Endothelial cell of umbilical vein (primary cell): ENCODE measurements around the gene EPSTI1. TPM values are rescaled to one million over a fixed set of nuclear protein-coding genes. Genes with fewer than 3 reads are reported as not detected.

Experiments used
- BruUV-seq: library from RNA; stranded (reverse); fragments of 400-500 nt; replicated peaks from 2 replicates; lab custom pipeline; 2021; lab: Mats Ljungman, UMichigan
- CTCF ChIA-PET: fragments of 300-600, 350-600 bp; sonication (Branson Sonifier 250); formaldehyde crosslinking; loops from one replicate; lab custom pipeline; 2021; ENCODE audit warnings: antibody characterized with exemption, inconsistent platforms; lab: Charles Lee
- POLR2A ChIA-PET: fragments of 300-600, 350-600 bp; sonication (Branson Sonifier 250); formaldehyde crosslinking; loops from one replicate; lab custom pipeline; 2021; ENCODE audit warnings: antibody characterized with exemption, inconsistent platforms; lab: Charles Lee
- DNase-seq: peaks from one replicate; pipeline ENCODE4 v3.0.0-alpha.2; 2011; ENCODE audit warnings: low read depth, low spot score
- FAIRE-seq: peaks from 2 replicates; lab custom pipeline; 2011; peaks lifted over from hg19 to GRCh38; lab: Jason Lieb, UNC
- H2AFZ ChIP-seq: 2 replicates; pipeline ENCODE4 v1.6.0; 2012; ENCODE audit warnings: low read depth, low read length, control low read depth, inconsistent platforms
- H3K27ac ChIP-seq: 2 replicates; pipeline ENCODE4 v1.5.1; 2011; ENCODE audit warnings: low read depth, mild to moderate bottlenecking, control low read depth, low read length, moderate library complexity; ENCODE audit not compliant: insufficient read depth
- H3K27me3 ChIP-seq, 2 experiments: 2 replicates each; pipeline versions ENCODE4 v1.6.0 to v1.6.1; 2011; ENCODE audit warnings: low read length in 2 of 2, mixed read lengths in 1 of 2; ENCODE audit not compliant: control insufficient read depth in 2 of 2, insufficient read depth in 2 of 2
- H3K36me3 ChIP-seq, 2 experiments: 2 replicates in 1 of 2; 3 replicates in 1 of 2; pipeline ENCODE4 v1.5.1; 2011; ENCODE audit warnings: low read length in 2 of 2, mild to moderate bottlenecking in 1 of 2, moderate library complexity in 1 of 2; ENCODE audit not compliant: control insufficient read depth in 2 of 2, insufficient read depth in 2 of 2; ENCODE audit errors: extremely low read depth in 1 of 2
- H3K4me1 ChIP-seq: 3 replicates; pipeline ENCODE4 v1.5.1; 2011; ENCODE audit warnings: mild to moderate bottlenecking, low read length; ENCODE audit not compliant: control insufficient read depth, insufficient read depth; ENCODE audit errors: extremely low read depth
- H3K4me2 ChIP-seq: 2 replicates; pipeline ENCODE4 v1.6.1; 2011; ENCODE audit warnings: low read length, control low read depth, mixed read lengths; ENCODE audit not compliant: insufficient read depth
- H3K4me3 ChIP-seq, 3 experiments: fragments of 200-600 bp in 1 of 3; sonication (generic), shearing (Covaris generic) in 1 of 3; replicated peaks in 1 of 3; 2 replicates each; pipeline ENCODE4 v1.5.1; 2011 to 2016; ENCODE audit warnings: control low read depth in 3 of 3, low read length in 3 of 3, mild to moderate bottlenecking in 2 of 3, inconsistent platforms in 1 of 3, low read depth in 1 of 3, moderate library complexity in 1 of 3; ENCODE audit not compliant: insufficient read depth in 1 of 3
- H3K79me2 ChIP-seq: 2 replicates; pipeline ENCODE4 v1.6.0; 2012; ENCODE audit warnings: low read length, inconsistent platforms; ENCODE audit not compliant: control insufficient read depth, insufficient read depth
- H3K9ac ChIP-seq: replicated peaks from 2 replicates; pipeline ENCODE3; 2011; ENCODE audit warnings: low read length, control low read depth; ENCODE audit not compliant: insufficient read depth; ENCODE audit errors: extremely low read depth
- H3K9me1 ChIP-seq: replicated peaks from 3 replicates; pipeline ENCODE4 v1.6.0; 2011; ENCODE audit warnings: mild to moderate bottlenecking, low read length; ENCODE audit not compliant: control insufficient read depth, insufficient read depth; ENCODE audit errors: extremely low read depth
- H3K9me3 ChIP-seq: replicated peaks from 2 replicates; pipeline ENCODE4 v1.5.1; 2012; ENCODE audit warnings: low read length, inconsistent platforms; ENCODE audit not compliant: control insufficient read depth, insufficient read depth
- H4K20me1 ChIP-seq: replicated peaks from 2 replicates; pipeline ENCODE3; 2011; ENCODE audit warnings: mild to moderate bottlenecking, low read length; ENCODE audit not compliant: control insufficient read depth, insufficient read depth; ENCODE audit errors: extremely low read depth
- EZH2 ChIP-seq: IDR thresholded peaks from 2 replicates; pipeline ENCODE4 v1.6.1; 2012; ENCODE audit warnings: borderline replicate concordance, low read depth, mild to moderate bottlenecking, moderate library complexity, low read length, inconsistent platforms; ENCODE audit not compliant: severe bottlenecking
- FOS ChIP-seq: IDR thresholded peaks from 2 replicates; pipeline ENCODE4 v1.6.1; 2011; ENCODE audit warnings: mild to moderate bottlenecking, low read length, moderate library complexity, borderline replicate concordance; ENCODE audit not compliant: insufficient read depth
- GATA2 ChIP-seq: IDR thresholded peaks from 2 replicates; pipeline ENCODE4 v1.7.0; 2011; ENCODE audit warnings: low read depth, mild to moderate bottlenecking, moderate library complexity, mixed read lengths, low read length; ENCODE audit not compliant: insufficient read length, insufficient read depth
- JUN ChIP-seq: IDR thresholded peaks from 2 replicates; pipeline ENCODE4 v1.6.1; 2011; ENCODE audit warnings: borderline replicate concordance, low read depth; ENCODE audit not compliant: insufficient read length, insufficient read depth
- MAX ChIP-seq: IDR thresholded peaks from 2 replicates; pipeline ENCODE4 v1.6.1; 2011; ENCODE audit not compliant: insufficient read depth, insufficient read length
- MYC ChIP-seq: IDR thresholded peaks from one replicate; pipeline ENCODE4 v1.6.1; 2011; ENCODE audit warnings: mild to moderate bottlenecking, low read depth, low read length
- POLR2A ChIP-seq: IDR thresholded peaks from 2 replicates; pipeline ENCODE4 v1.6.1; 2012; ENCODE audit warnings: low read depth, mild to moderate bottlenecking, control low read depth, low read length
- POLR2AphosphoS5 ChIP-seq: IDR thresholded peaks from 2 replicates; pipeline ENCODE4 v1.6.1; 2012; ENCODE audit warnings: low read depth, mild to moderate bottlenecking, control low read depth, low read length, moderate library complexity; ENCODE audit not compliant: insufficient read depth
- dilution Hi-C: fragments of 300-500 bp; cut with MboI; formaldehyde crosslinking; loops from one replicate; pipeline ENCODE4 v1.15.0; 2019; ENCODE audit warnings: low sequenced_read_pairs; ENCODE audit not compliant: extremely low pct_ligation_motif_present
- intact Hi-C: fragments of 100-400 bp; cut with micrococcal nuclease; formaldehyde crosslinking; loops from one replicate; pipeline ENCODE4 v1.10.0; 2022
- polyA plus RNA-seq, 4 experiments: library from polyadenylated mRNA; depleted of rRNA in 3 of 4; stranded (reverse) in 3 of 4; unstranded in 1 of 4; fragments of >200 nt; gene quantifications; 2 replicates each; pipeline versions ENCODE4 v1.2.1 to v1.2.3, GENCODE V29; 2011 to 2012; ENCODE audit warnings: missing spikeins in 1 of 4
- total RNA-seq: library from RNA; stranded (reverse); gene quantifications from 2 replicates; pipeline ENCODE4 v1.2.3, GENCODE V29; 2021
- TF ChIP-seq, protein P1 (sequence below), 2 donors: IDR thresholded peaks; 1 replicate in 1 of 2; 2 replicates in 1 of 2; pipeline ENCODE4 v1.5.1; 2011; ENCODE audit warnings: low read length in 2 of 2, mild to moderate bottlenecking in 2 of 2, moderate library complexity in 2 of 2, control low read depth in 1 of 2, inconsistent platforms in 1 of 2, low read depth in 1 of 2; ENCODE audit not compliant: insufficient read depth in 1 of 2; ENCODE audit errors: extremely low read depth in 1 of 2

The EPSTI1 gene
- total and polyA plus RNA-seq, 2 donors (not counting 3 experiments of a cell fraction or from before 2014, with no cell fraction given), result 0.77 to 3.1 TPM

DNA sequence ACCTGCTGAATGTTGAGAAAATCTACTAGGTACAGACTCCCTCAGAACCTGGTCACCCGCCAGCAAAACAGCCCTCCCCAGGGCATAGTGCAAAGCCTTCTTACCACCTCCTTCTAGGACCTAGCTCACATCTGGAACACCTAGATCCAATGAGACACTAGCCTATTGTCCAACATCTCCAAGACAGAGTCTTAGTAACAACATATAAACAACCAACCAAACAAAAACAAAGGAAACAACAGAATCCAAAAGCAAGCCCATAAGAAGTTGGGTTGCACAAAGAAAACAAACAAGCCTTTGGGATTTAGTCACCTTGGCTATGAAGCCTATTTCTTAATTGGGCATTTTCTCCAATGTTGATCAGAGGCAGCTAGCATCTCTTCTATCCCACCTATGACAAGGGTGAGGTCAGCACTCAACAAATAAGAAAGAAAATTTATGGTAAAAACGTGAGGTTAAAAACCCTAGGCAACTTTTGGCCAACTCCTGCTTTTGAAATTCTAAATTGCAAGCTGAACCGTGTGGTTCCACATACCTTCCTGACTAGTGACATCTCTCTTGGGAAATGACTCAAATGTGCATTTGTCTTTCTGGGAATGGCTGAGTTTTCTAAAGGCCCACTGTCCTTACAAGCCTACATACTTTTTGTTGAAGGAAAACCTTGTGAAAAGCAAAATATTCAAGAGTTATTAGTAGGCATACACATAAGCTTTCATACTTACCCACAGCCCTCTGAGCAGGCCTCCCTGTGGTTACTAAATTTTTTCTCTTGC, 144.0 kb downstream of the EPSTI1 start:
- CTCF ChIA-PET, result interaction anchor here (1.6 kb wide), 1 partner anchor 10 kb away, joined by 3 read pairs; no protein-coding TSS in a partner anchor
- no TSS peak for BruUV-seq
- no peak overlapping the region for H2AFZ ChIP-seq

More for the DNA sequence above, 144.0 kb downstream of the EPSTI1 start:
- DNase-seq, result no peak
- Histone ChIP-seq H3K4me1 (no peaks in the 10 kb centered on the region), H3K9me3 (no peaks in the 10 kb centered on the region), H3K27me3 (peaks cover 0 to 3% of the 10 kb centered on the region in 2 experiments), H4K20me1 (no peaks in the 10 kb centered on the region), H3K4me3 (no peak overlapping the region), H3K27ac (no peak overlapping the region), H3K79me2 (no peaks in the 10 kb centered on the region), H3K36me3 (no peaks in the 10 kb centered on the region), H3K4me2 (no peak overlapping the region), H3K9ac (no peak overlapping the region), H3K9me1 (no peaks in the 10 kb centered on the region)
- TF ChIP-seq JUN, result no peak
- no peak for TF ChIP-seq MAX
- TF ChIP-seq FOS, result no peak
- no peak for TF ChIP-seq POLR2A
- no peak for TF ChIP-seq GATA2
- TF ChIP-seq POLR2AphosphoS5, result no peak
- no peak for TF ChIP-seq MYC
- TF ChIP-seq EZH2, result no peak
- TF ChIP-seq, protein P1, sequence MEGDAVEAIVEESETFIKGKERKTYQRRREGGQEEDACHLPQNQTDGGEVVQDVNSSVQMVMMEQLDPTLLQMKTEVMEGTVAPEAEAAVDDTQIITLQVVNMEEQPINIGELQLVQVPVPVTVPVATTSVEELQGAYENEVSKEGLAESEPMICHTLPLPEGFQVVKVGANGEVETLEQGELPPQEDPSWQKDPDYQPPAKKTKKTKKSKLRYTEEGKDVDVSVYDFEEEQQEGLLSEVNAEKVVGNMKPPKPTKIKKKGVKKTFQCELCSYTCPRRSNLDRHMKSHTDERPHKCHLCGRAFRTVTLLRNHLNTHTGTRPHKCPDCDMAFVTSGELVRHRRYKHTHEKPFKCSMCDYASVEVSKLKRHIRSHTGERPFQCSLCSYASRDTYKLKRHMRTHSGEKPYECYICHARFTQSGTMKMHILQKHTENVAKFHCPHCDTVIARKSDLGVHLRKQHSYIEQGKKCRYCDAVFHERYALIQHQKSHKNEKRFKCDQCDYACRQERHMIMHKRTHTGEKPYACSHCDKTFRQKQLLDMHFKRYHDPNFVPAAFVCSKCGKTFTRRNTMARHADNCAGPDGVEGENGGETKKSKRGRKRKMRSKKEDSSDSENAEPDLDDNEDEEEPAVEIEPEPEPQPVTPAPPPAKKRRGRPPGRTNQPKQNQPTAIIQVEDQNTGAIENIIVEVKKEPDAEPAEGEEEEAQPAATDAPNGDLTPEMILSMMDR (IDR thresholded peaks at IDR 0.05; ENCODE audit: extremely low read depth in 1 of 2, insufficient read depth in 1 of 2, low read depth in 1 of 2, low read length in 2 of 2), result no peak
- POLR2A ChIA-PET, result no interaction called here
- intact Hi-C loops, result no loop called here
- no peak for FAIRE-seq
- dilution Hi-C loops, result no loop called here
